Measurements from ENCODE around the gene RAVER2. TPM values are rescaled to one million over a fixed set of nuclear protein-coding genes. Genes with fewer than 3 reads are reported as not detected.

The RAVER2 gene
- total and polyA plus RNA-seq, 2 experiments from 2014 or later: 7.8 to 24.6 TPM

DNA sequence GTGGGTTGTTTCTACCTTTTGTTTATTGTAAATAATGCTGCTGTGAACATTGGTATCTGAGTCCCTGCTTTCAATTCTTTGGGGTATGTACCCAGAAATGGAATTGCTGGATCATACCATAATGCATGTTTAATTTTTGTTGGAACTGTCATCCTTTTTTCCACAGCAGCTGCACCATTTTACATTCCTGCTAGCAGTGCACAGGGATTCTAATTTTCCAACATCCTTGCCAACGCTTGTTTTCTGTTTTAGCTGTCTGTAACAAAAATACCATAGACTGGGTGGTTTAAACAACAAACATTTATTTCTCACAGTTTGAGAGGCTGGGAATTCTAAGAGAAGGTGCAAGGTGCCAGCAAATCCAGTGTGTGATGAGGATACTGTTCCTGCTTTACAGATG, 65.1 kb downstream of the RAVER2 start:
- 0 out of 3 replicates have a peak, but pooled peaks cover under 1% of the 10 kb centered on the region for H3K4me1 Mint-ChIP-seq
- H3K27me3 Mint-ChIP-seq (ENCODE audit: insufficient read depth, low read depth, poor library complexity): no peaks in the 10 kb centered on the region
- no peaks in the 10 kb centered on the region for H3K9me3 Mint-ChIP-seq
- DNase-seq (ENCODE audit: low spot score) (no peak), ATAC-seq (no peak)
- H3K36me3 ChIP-seq (ENCODE audit: insufficient read depth): peaks cover 4% of the 10 kb centered on the region; the same call in 1 of the 2 replicates
- no peak overlapping the region for H3K4me3 ChIP-seq
- H3K27ac ChIP-seq (ENCODE audit: low read depth): no peak overlapping the region
- no peaks in the 10 kb centered on the region for H3K4me1 ChIP-seq (ENCODE audit: insufficient read depth)
- H3K9me2 ChIP-seq (ENCODE audit: insufficient read depth): no peaks in the 10 kb centered on the region
- H3K27ac Mint-ChIP-seq: no peak overlapping the region
- H3K36me3 Mint-ChIP-seq (ENCODE audit: low read depth): peaks cover 3% of the 10 kb centered on the region; the same call in 1 of the 3 replicates
- no peak overlapping the region for H2AFZ ChIP-seq
- no peaks in the 10 kb centered on the region for H4K20me1 ChIP-seq (replicated peaks; ENCODE audit: insufficient read depth)
- no peak for TF ChIP-seq JUNB (IDR thresholded peaks at IDR 0.05; ENCODE audit: unreplicated experiment)
- TF ChIP-seq, protein P1, sequence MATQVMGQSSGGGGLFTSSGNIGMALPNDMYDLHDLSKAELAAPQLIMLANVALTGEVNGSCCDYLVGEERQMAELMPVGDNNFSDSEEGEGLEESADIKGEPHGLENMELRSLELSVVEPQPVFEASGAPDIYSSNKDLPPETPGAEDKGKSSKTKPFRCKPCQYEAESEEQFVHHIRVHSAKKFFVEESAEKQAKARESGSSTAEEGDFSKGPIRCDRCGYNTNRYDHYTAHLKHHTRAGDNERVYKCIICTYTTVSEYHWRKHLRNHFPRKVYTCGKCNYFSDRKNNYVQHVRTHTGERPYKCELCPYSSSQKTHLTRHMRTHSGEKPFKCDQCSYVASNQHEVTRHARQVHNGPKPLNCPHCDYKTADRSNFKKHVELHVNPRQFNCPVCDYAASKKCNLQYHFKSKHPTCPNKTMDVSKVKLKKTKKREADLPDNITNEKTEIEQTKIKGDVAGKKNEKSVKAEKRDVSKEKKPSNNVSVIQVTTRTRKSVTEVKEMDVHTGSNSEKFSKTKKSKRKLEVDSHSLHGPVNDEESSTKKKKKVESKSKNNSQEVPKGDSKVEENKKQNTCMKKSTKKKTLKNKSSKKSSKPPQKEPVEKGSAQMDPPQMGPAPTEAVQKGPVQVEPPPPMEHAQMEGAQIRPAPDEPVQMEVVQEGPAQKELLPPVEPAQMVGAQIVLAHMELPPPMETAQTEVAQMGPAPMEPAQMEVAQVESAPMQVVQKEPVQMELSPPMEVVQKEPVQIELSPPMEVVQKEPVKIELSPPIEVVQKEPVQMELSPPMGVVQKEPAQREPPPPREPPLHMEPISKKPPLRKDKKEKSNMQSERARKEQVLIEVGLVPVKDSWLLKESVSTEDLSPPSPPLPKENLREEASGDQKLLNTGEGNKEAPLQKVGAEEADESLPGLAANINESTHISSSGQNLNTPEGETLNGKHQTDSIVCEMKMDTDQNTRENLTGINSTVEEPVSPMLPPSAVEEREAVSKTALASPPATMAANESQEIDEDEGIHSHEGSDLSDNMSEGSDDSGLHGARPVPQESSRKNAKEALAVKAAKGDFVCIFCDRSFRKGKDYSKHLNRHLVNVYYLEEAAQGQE (IDR thresholded peaks at IDR 0.05; ENCODE audit: unreplicated experiment): no peak
- TF ChIP-seq, protein P2, sequence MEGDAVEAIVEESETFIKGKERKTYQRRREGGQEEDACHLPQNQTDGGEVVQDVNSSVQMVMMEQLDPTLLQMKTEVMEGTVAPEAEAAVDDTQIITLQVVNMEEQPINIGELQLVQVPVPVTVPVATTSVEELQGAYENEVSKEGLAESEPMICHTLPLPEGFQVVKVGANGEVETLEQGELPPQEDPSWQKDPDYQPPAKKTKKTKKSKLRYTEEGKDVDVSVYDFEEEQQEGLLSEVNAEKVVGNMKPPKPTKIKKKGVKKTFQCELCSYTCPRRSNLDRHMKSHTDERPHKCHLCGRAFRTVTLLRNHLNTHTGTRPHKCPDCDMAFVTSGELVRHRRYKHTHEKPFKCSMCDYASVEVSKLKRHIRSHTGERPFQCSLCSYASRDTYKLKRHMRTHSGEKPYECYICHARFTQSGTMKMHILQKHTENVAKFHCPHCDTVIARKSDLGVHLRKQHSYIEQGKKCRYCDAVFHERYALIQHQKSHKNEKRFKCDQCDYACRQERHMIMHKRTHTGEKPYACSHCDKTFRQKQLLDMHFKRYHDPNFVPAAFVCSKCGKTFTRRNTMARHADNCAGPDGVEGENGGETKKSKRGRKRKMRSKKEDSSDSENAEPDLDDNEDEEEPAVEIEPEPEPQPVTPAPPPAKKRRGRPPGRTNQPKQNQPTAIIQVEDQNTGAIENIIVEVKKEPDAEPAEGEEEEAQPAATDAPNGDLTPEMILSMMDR (conservative IDR thresholded peaks at IDR 0.05; ENCODE audit: low read depth in 2 of 2): no peak
- no peak for TF ChIP-seq EZH2 (IDR thresholded peaks at IDR 0.05; ENCODE audit: low read depth, unreplicated experiment)
- TF ChIP-seq, protein P3, sequence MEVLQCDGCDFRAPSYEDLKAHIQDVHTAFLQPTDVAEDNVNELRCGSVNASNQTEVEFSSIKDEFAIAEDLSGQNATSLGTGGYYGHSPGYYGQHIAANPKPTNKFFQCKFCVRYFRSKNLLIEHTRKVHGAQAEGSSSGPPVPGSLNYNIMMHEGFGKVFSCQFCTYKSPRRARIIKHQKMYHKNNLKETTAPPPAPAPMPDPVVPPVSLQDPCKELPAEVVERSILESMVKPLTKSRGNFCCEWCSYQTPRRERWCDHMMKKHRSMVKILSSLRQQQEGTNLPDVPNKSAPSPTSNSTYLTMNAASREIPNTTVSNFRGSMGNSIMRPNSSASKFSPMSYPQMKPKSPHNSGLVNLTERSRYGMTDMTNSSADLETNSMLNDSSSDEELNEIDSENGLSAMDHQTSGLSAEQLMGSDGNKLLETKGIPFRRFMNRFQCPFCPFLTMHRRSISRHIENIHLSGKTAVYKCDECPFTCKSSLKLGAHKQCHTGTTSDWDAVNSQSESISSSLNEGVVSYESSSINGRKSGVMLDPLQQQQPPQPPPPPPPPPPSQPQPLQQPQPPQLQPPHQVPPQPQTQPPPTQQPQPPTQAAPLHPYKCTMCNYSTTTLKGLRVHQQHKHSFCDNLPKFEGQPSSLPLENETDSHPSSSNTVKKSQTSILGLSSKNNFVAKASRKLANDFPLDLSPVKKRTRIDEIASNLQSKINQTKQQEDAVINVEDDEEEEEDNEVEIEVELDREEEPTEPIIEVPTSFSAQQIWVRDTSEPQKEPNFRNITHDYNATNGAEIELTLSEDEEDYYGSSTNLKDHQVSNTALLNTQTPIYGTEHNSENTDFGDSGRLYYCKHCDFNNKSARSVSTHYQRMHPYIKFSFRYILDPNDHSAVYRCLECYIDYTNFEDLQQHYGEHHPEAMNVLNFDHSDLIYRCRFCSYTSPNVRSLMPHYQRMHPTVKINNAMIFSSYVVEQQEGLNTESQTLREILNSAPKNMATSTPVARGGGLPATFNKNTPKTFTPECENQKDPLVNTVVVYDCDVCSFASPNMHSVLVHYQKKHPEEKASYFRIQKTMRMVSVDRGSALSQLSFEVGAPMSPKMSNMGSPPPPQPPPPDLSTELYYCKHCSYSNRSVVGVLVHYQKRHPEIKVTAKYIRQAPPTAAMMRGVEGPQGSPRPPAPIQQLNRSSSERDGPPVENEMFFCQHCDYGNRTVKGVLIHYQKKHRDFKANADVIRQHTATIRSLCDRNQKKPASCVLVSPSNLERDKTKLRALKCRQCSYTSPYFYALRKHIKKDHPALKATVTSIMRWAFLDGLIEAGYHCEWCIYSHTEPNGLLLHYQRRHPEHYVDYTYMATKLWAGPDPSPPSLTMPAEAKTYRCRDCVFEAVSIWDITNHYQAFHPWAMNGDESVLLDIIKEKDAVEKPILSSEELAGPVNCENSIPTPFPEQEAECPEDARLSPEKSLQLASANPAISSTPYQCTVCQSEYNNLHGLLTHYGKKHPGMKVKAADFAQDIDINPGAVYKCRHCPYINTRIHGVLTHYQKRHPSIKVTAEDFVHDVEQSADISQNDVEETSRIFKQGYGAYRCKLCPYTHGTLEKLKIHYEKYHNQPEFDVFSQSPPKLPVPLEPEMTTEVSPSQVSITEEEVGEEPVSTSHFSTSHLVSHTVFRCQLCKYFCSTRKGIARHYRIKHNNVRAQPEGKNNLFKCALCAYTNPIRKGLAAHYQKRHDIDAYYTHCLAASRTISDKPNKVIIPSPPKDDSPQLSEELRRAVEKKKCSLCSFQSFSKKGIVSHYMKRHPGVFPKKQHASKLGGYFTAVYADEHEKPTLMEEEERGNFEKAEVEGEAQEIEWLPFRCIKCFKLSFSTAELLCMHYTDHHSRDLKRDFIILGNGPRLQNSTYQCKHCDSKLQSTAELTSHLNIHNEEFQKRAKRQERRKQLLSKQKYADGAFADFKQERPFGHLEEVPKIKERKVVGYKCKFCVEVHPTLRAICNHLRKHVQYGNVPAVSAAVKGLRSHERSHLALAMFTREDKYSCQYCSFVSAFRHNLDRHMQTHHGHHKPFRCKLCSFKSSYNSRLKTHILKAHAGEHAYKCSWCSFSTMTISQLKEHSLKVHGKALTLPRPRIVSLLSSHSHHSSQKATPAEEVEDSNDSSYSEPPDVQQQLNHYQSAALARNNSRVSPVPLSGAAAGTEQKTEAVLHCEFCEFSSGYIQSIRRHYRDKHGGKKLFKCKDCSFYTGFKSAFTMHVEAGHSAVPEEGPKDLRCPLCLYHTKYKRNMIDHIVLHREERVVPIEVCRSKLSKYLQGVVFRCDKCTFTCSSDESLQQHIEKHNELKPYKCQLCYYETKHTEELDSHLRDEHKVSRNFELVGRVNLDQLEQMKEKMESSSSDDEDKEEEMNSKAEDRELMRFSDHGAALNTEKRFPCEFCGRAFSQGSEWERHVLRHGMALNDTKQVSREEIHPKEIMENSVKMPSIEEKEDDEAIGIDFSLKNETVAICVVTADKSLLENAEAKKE (CRISPR knock-in tag; IDR thresholded peaks at IDR 0.05): no peak
- no peak for TF ChIP-seq EZH2phosphoT487 (IDR thresholded peaks at IDR 0.05; ENCODE audit: unreplicated experiment)
- TF ChIP-seq, protein P4, sequence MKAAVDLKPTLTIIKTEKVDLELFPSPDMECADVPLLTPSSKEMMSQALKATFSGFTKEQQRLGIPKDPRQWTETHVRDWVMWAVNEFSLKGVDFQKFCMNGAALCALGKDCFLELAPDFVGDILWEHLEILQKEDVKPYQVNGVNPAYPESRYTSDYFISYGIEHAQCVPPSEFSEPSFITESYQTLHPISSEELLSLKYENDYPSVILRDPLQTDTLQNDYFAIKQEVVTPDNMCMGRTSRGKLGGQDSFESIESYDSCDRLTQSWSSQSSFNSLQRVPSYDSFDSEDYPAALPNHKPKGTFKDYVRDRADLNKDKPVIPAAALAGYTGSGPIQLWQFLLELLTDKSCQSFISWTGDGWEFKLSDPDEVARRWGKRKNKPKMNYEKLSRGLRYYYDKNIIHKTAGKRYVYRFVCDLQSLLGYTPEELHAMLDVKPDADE (IDR thresholded peaks at IDR 0.05): no peak
- no peak for TF ChIP-seq CREB1 (CRISPR knock-in tag; IDR thresholded peaks at IDR 0.05; ENCODE audit: low read depth)
- no peak for TF ChIP-seq ZNF331 (CRISPR knock-in tag; IDR thresholded peaks at IDR 0.05; ENCODE audit: low read depth)
- TF ChIP-seq POLR2AphosphoS5 (IDR thresholded peaks at IDR 0.05; ENCODE audit: low read depth): no peak
- TF ChIP-seq ZNF114 (CRISPR knock-in tag; IDR thresholded peaks at IDR 0.05): no peak
- no peak for TF ChIP-seq STAT1 (IDR thresholded peaks at IDR 0.05; ENCODE audit: unreplicated experiment)
- no peak for TF ChIP-seq NANOG (IDR thresholded peaks at IDR 0.05; ENCODE audit: borderline replicate concordance)
- H3K27me3 ChIP-seq (ENCODE audit: insufficient read depth): no peaks in the 10 kb centered on the region
- H3F3A ChIP-seq (replicated peaks; ENCODE audit: low read depth): no peaks in the 10 kb centered on the region
- no peak overlapping the region for H3K4me3 Mint-ChIP-seq
- no peak overlapping the region for H3K4me2 ChIP-seq
- H3K79me2 ChIP-seq (replicated peaks; ENCODE audit: insufficient read depth): no peaks in the 10 kb centered on the region

Data from GM23338 (cell line).